ENCODE data around the gene CACNA2D4. TPM values are rescaled to one million over a fixed set of nuclear protein-coding genes. Genes with fewer than 3 reads are reported as not detected.

The CACNA2D4 gene
- total and polyA plus RNA-seq, 2 donors from 2014 or later: 2.5 to 7.3 TPM

GRCh38 chr12:1800401-1801302, 117.8 kb downstream of the CACNA2D4 start:
- no peak overlapping the region for H3K4me3 ChIP-seq (ENCODE audit: low read length in 3 of 3)
- peaks cover 2 to 8% (median 2%) of the 10 kb centered on the region in 3 donors for H3K4me1 ChIP-seq (ENCODE audit: control insufficient read depth in 2 of 3, insufficient read depth in 2 of 3, low read depth in 1 of 3, low read length in 3 of 3)
- H3K36me3 ChIP-seq (ENCODE audit: control insufficient read depth in 2 of 3, insufficient read depth in 3 of 3, low read length in 3 of 3): no peaks in the 10 kb centered on the region
- no peaks in the 10 kb centered on the region for H3K9me3 ChIP-seq (ENCODE audit: control insufficient read depth in 2 of 3, insufficient read depth in 1 of 3, low read length in 3 of 3)
- peak; percentile 24 to 89 (median 62) for DNase-seq
- no peak overlapping the region for H3K9ac ChIP-seq (ENCODE audit: low read length in 3 of 3)
- peak; percentile 38 for TF ChIP-seq CTCF (IDR thresholded peaks at IDR 0.05; ENCODE audit: borderline replicate concordance, extremely low read depth, insufficient read depth)
- H3K27ac ChIP-seq (ENCODE audit: low read depth in 2 of 2, low read length in 2 of 2): no peak overlapping the region
- FAIRE-seq: no peak
- H3K27me3 ChIP-seq (ENCODE audit: control insufficient read depth, insufficient read depth, low read length): no peaks in the 10 kb centered on the region
- intact Hi-C loops (cut with DNase I): no loop called here

GRCh38 chr12:1799882-1800400, 118.5 kb downstream of the CACNA2D4 start:
- H3K27me3 ChIP-seq (ENCODE audit: control insufficient read depth, insufficient read depth, low read length): no peaks in the 10 kb centered on the region
- no peak overlapping the region for H3K27ac ChIP-seq (ENCODE audit: low read depth in 2 of 2, low read length in 2 of 2)
- H3K4me1 ChIP-seq (ENCODE audit: control insufficient read depth in 2 of 3, insufficient read depth in 2 of 3, low read depth in 1 of 3, low read length in 3 of 3): peaks cover 2 to 15% (median 4%) of the 10 kb centered on the region in 3 donors
- no peaks in the 10 kb centered on the region for H3K36me3 ChIP-seq (ENCODE audit: control insufficient read depth in 2 of 3, insufficient read depth in 3 of 3, low read length in 3 of 3)
- no peaks in the 10 kb centered on the region for H3K9me3 ChIP-seq (ENCODE audit: control insufficient read depth in 2 of 3, insufficient read depth in 1 of 3, low read length in 3 of 3)
- no peak for TF ChIP-seq CTCF (IDR thresholded peaks at IDR 0.05; ENCODE audit: borderline replicate concordance, extremely low read depth, insufficient read depth)
- H3K9ac ChIP-seq (ENCODE audit: low read length in 3 of 3): no peak overlapping the region
- no peak overlapping the region for H3K4me3 ChIP-seq (ENCODE audit: low read length in 3 of 3)
- intact Hi-C loops (cut with DNase I): loop anchor here (10.0 kb wide), 1 partner anchor 135 kb away; no protein-coding TSS in a partner anchor
- no peak for FAIRE-seq
- peak in 1 of 5 donors; percentile 69 for DNase-seq

- intact Hi-C loops (cut with DNase I): loop anchor here (10.0 kb wide), 1 partner anchor 136 kb away; no protein-coding TSS in a partner anchor
- H3K4me1 ChIP-seq (ENCODE audit: control insufficient read depth in 2 of 3, insufficient read depth in 2 of 3, low read depth in 1 of 3, low read length in 3 of 3): peaks cover 0 to 18% (median 4%) of the 10 kb centered on the region in 3 donors
- FAIRE-seq (no peak), DNase-seq (peak in 2 of 5 donors; percentile 37 to 65)
- no peak overlapping the region for H3K27ac ChIP-seq (ENCODE audit: low read depth in 2 of 2, low read length in 2 of 2)
- H3K36me3 ChIP-seq (ENCODE audit: control insufficient read depth in 2 of 3, insufficient read depth in 3 of 3, low read length in 3 of 3): no peaks in the 10 kb centered on the region
- H3K4me3 ChIP-seq (ENCODE audit: low read length in 3 of 3): no peak overlapping the region
- H3K9ac ChIP-seq (ENCODE audit: low read length in 3 of 3): no peak overlapping the region
- H3K9me3 ChIP-seq (ENCODE audit: control insufficient read depth in 2 of 3, insufficient read depth in 1 of 3, low read length in 3 of 3): no peaks in the 10 kb centered on the region
- no peaks in the 10 kb centered on the region for H3K27me3 ChIP-seq (ENCODE audit: control insufficient read depth, insufficient read depth, low read length)
- no peak for TF ChIP-seq CTCF (IDR thresholded peaks at IDR 0.05; ENCODE audit: borderline replicate concordance, extremely low read depth, insufficient read depth)
Observed at GRCh38 chr12:1799051-1799881, 119.2 kb downstream of the CACNA2D4 start.
